ENCODE results near the gene FAM131A. TPM values are rescaled to one million over a fixed set of nuclear protein-coding genes. Genes with fewer than 3 reads are reported as not detected.

Gene FAM131A
- total and polyA plus RNA-seq, 4 donors, result 0.81 to 5.7 (median 2.7) TPM

GRCh38 chr3:184378651-184379357 is 41.4 kb downstream of the FAM131A start:
- TF ChIP-seq GABPA (IDR thresholded peaks at IDR 0.05 in 1 of 2, conservative IDR thresholded peaks at IDR 0.05 in 1 of 2), result no peak
- TF ChIP-seq, protein P1, sequence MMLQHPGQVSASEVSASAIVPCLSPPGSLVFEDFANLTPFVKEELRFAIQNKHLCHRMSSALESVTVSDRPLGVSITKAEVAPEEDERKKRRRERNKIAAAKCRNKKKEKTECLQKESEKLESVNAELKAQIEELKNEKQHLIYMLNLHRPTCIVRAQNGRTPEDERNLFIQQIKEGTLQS (IDR thresholded peaks at IDR 0.05), result no peak
- TF ChIP-seq RXRA (IDR thresholded peaks at IDR 0.05), result no peak
- TF ChIP-seq EGR1 (IDR thresholded peaks at IDR 0.05; ENCODE audit: low read depth in 2 of 2), result no peak
- TF ChIP-seq, protein P2, sequence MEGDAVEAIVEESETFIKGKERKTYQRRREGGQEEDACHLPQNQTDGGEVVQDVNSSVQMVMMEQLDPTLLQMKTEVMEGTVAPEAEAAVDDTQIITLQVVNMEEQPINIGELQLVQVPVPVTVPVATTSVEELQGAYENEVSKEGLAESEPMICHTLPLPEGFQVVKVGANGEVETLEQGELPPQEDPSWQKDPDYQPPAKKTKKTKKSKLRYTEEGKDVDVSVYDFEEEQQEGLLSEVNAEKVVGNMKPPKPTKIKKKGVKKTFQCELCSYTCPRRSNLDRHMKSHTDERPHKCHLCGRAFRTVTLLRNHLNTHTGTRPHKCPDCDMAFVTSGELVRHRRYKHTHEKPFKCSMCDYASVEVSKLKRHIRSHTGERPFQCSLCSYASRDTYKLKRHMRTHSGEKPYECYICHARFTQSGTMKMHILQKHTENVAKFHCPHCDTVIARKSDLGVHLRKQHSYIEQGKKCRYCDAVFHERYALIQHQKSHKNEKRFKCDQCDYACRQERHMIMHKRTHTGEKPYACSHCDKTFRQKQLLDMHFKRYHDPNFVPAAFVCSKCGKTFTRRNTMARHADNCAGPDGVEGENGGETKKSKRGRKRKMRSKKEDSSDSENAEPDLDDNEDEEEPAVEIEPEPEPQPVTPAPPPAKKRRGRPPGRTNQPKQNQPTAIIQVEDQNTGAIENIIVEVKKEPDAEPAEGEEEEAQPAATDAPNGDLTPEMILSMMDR (IDR thresholded peaks at IDR 0.05; ENCODE audit: low read depth, low read length, missing input control), result no peak
- no peak for TF ChIP-seq RAD21 (IDR thresholded peaks at IDR 0.05)
- no peak for TF ChIP-seq FOXA1 (IDR thresholded peaks at IDR 0.05)
- no peak for TF ChIP-seq FOXA2 (IDR thresholded peaks at IDR 0.05)
- no peak for TF ChIP-seq HNF4A (conservative IDR thresholded peaks at IDR 0.05)
- peaks cover 3 to 27% (median 11%) of the 10 kb centered on the region in 4 donors for H3K4me1 ChIP-seq (ENCODE audit: control insufficient read depth in 4 of 4, insufficient read depth in 4 of 4, low read length in 3 of 4)
- no peak for DNase-seq (ENCODE audit: low spot score)
- H3K27ac ChIP-seq (ENCODE audit: low read depth in 1 of 2, low read length in 2 of 2), result peak overlapping the region; percentile 94 to 96
- peak overlapping the region; percentile 73 to 99 for H3K9ac ChIP-seq (ENCODE audit: low read depth in 1 of 2, low read length in 2 of 2)
- no peaks in the 10 kb centered on the region for H3K9me3 ChIP-seq (ENCODE audit: control insufficient read depth in 4 of 4, low read length in 3 of 4)
- WGBS, result 36% methylated on average over 10 of the region's 10 CpGs
- peaks cover 5 to 24% (median 14%) of the 10 kb centered on the region in 4 donors for H3K36me3 ChIP-seq (ENCODE audit: control insufficient read depth in 4 of 4, insufficient read depth in 3 of 4, low read depth in 1 of 4, low read length in 3 of 4)
- H3K27me3 ChIP-seq (ENCODE audit: control insufficient read depth in 4 of 4, insufficient read depth in 4 of 4, low read length in 3 of 4), result no peaks in the 10 kb centered on the region
- peak overlapping the region; percentile 77 to 98 (median 81) for H3K4me3 ChIP-seq (ENCODE audit: low read depth in 1 of 3, low read length in 3 of 3)

GRCh38 chr3:184379358-184380184 is 42.2 kb downstream of the FAM131A start, which contains the start of gene CHRD:
TSS of gene CHRD (plus strand) at chr3:184380054. CDS start at chr3:184380319, 265 bp downstream.
- Histone ChIP-seq H3K27me3 (ENCODE audit: control insufficient read depth in 4 of 4, insufficient read depth in 4 of 4, low read length in 3 of 4) (no peaks in the 10 kb centered on the region), H3K9me3 (ENCODE audit: control insufficient read depth in 4 of 4, low read length in 3 of 4) (no peaks in the 10 kb centered on the region), H3K9ac (ENCODE audit: low read depth in 1 of 2, low read length in 2 of 2) (peak within 1 kb of the TSS; percentile 73 to 99), H3K4me3 (ENCODE audit: low read depth in 1 of 3, low read length in 3 of 3) (peak within 1 kb of the TSS; percentile 77 to 98 (median 81)), H3K36me3 (ENCODE audit: control insufficient read depth in 4 of 4, insufficient read depth in 3 of 4, low read depth in 1 of 4, low read length in 3 of 4) (peaks cover 7 to 24% (median 13%) of the 10 kb centered on the region in 4 donors), H3K4me1 (ENCODE audit: control insufficient read depth in 4 of 4, insufficient read depth in 4 of 4, low read length in 3 of 4) (peaks cover 3 to 27% (median 11%) of the 10 kb centered on the region in 4 donors), H3K27ac (ENCODE audit: low read depth in 1 of 2, low read length in 2 of 2) (peak within 1 kb of the TSS; percentile 94 to 96)
- TF ChIP-seq, protein P3, sequence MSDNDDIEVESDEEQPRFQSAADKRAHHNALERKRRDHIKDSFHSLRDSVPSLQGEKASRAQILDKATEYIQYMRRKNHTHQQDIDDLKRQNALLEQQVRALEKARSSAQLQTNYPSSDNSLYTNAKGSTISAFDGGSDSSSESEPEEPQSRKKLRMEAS (IDR thresholded peaks at IDR 0.05), result no peak
- TF ChIP-seq FOXA2 (IDR thresholded peaks at IDR 0.05), result no peak
- WGBS, result 7% methylated on average over 65 of the region's 71 CpGs
- DNase-seq (ENCODE audit: low spot score), result no peak

GRCh38 chr3:184380185-184380626 is 42.8 kb downstream of the FAM131A start:
- Histone ChIP-seq H3K9me3 (ENCODE audit: control insufficient read depth in 4 of 4, low read length in 3 of 4) (no peaks in the 10 kb centered on the region), H3K9ac (ENCODE audit: low read depth in 1 of 2, low read length in 2 of 2) (no peak overlapping the region), H3K27ac (ENCODE audit: low read depth in 1 of 2, low read length in 2 of 2) (no peak overlapping the region), H3K4me1 (ENCODE audit: control insufficient read depth in 4 of 4, insufficient read depth in 4 of 4, low read length in 3 of 4) (peaks cover 3 to 27% (median 11%) of the 10 kb centered on the region in 4 donors), H3K27me3 (ENCODE audit: control insufficient read depth in 4 of 4, insufficient read depth in 4 of 4, low read length in 3 of 4) (no peaks in the 10 kb centered on the region), H3K36me3 (ENCODE audit: control insufficient read depth in 4 of 4, insufficient read depth in 3 of 4, low read depth in 1 of 4, low read length in 3 of 4) (peaks cover 8 to 20% (median 11%) of the 10 kb centered on the region in 4 donors), H3K4me3 (ENCODE audit: low read depth in 1 of 3, low read length in 3 of 3) (peak overlapping the region in 2 of 3 donors; percentile 58 to 81)
- DNase-seq (ENCODE audit: low spot score), result peak; percentile 66
- under 1% methylated on average over 60 of the region's 62 CpGs for WGBS
- no peak for TF ChIP-seq RAD21 (IDR thresholded peaks at IDR 0.05)
- TF ChIP-seq YY1 (IDR thresholded peaks at IDR 0.05), result no peak
- TF ChIP-seq, protein P2 (IDR thresholded peaks at IDR 0.05; ENCODE audit: low read depth, low read length, missing input control), result no peak
- no peak for TF ChIP-seq ZBTB33 (IDR thresholded peaks at IDR 0.05)
- TF ChIP-seq TAF1 (conservative IDR thresholded peaks at IDR 0.05), result no peak
- TF ChIP-seq FOXA1 (IDR thresholded peaks at IDR 0.05), result no peak
- TF ChIP-seq JUND (IDR thresholded peaks at IDR 0.05), result no peak
- TF ChIP-seq SP1 (IDR thresholded peaks at IDR 0.05), result no peak
- TF ChIP-seq FOXA2 (IDR thresholded peaks at IDR 0.05), result no peak
- TF ChIP-seq, protein P1 (IDR thresholded peaks at IDR 0.05), result no peak
- TF ChIP-seq, protein P3 (IDR thresholded peaks at IDR 0.05), result no peak
- no peak for TF ChIP-seq RXRA (IDR thresholded peaks at IDR 0.05)
- TF ChIP-seq HNF4A (conservative IDR thresholded peaks at IDR 0.05), result no peak
- no peak for TF ChIP-seq NR2F2 (IDR thresholded peaks at IDR 0.05)
- no peak for TF ChIP-seq HNF4G (IDR thresholded peaks at IDR 0.05)
- no peak for TF ChIP-seq GABPA (IDR thresholded peaks at IDR 0.05 in 1 of 2, conservative IDR thresholded peaks at IDR 0.05 in 1 of 2)
